GM12878 (cell line): ENCODE data around the gene PRKAR1A. TPM values are rescaled to one million over a fixed set of nuclear protein-coding genes. Genes with fewer than 3 reads are reported as not detected.

Experiments
- ATAC-seq: fragments of 200-7000 bp; cut with Tn5 transposase; 3 replicates; pipeline ENCODE4 v1.9.1; 2020; ENCODE audit warnings: mild to moderate bottlenecking, moderate library complexity
- BruUV-seq: library from RNA; stranded (reverse); fragments of 400-500 nt; replicated peaks from 2 replicates; lab custom pipeline; 2021; lab: Mats Ljungman, UMichigan
- CTCF ChIA-PET: fragments of 300-600 bp; sonication (Branson Sonifier 250); formaldehyde crosslinking; extraction: SDS; loops from one replicate; lab custom pipeline; 2021; ENCODE audit warnings: inconsistent platforms; lab: Yijun Ruan, JAX
- POLR2A ChIA-PET: fragments of 350-600 bp; formaldehyde crosslinking; extraction: SDS; loops from one replicate; lab custom pipeline; 2021; ENCODE audit warnings: inconsistent platforms; lab: Charles Lee
- RAD21 ChIA-PET: fragments of 300-600 bp; sonication (Branson Sonifier 250); formaldehyde crosslinking; loops from one replicate; lab custom pipeline; 2023; ENCODE audit warnings: antibody characterized with exemption; ENCODE audit not compliant: unreplicated experiment; lab: Charles Lee
- SMC1A ChIA-PET: fragments of 300-600 bp; sonication (Branson Sonifier 250); formaldehyde crosslinking; loops from one replicate; lab custom pipeline; 2023; ENCODE audit not compliant: unreplicated experiment, uncharacterized antibody; lab: Charles Lee
- DNase-seq: peaks from one replicate; pipeline ENCODE4 v3.0.0-alpha.2; 2011; ENCODE audit warnings: low read depth, low spot score
- FAIRE-seq: peaks from 3 replicates; lab custom pipeline; 2011; peaks lifted over from hg19 to GRCh38; lab: Jason Lieb, UNC
- H2AFZ ChIP-seq: 2 replicates; pipeline ENCODE4 v1.6.0; 2011; ENCODE audit warnings: low read depth, low read length, control low read depth; ENCODE audit not compliant: control insufficient read depth
- H3K27ac ChIP-seq: 2 replicates; pipeline ENCODE4 v1.5.1; 2011; ENCODE audit warnings: control low read depth; ENCODE audit not compliant: control insufficient read depth, insufficient read depth
- H3K27me3 ChIP-seq, 2 experiments: replicated peaks in 1 of 2; 2 replicates each; pipeline versions ENCODE4 v1.6.0 to v1.6.1; 2011; ENCODE audit warnings: low read length in 1 of 2; ENCODE audit not compliant: control insufficient read depth in 2 of 2, insufficient read depth in 2 of 2
- H3K36me3 ChIP-seq, 2 experiments: 2 replicates each; pipeline ENCODE4 v1.5.1; 2011; ENCODE audit warnings: low read length in 1 of 2; ENCODE audit not compliant: control insufficient read depth in 2 of 2, insufficient read depth in 2 of 2
- H3K4me1 ChIP-seq: 2 replicates; pipeline ENCODE4 v1.6.1; 2011; ENCODE audit warnings: mild to moderate bottlenecking, low read length, moderate library complexity, mixed read lengths; ENCODE audit not compliant: control insufficient read depth, insufficient read depth
- H3K4me2 ChIP-seq: 2 replicates; pipeline ENCODE4 v1.6.0; 2011; ENCODE audit warnings: control low read depth; ENCODE audit not compliant: control insufficient read depth, insufficient read depth
- H3K4me3 ChIP-seq: fragments of 200-600 bp; sonication (generic); 2 replicates; pipeline ENCODE4 v1.5.1; 2016
- H3K79me2 ChIP-seq: 2 replicates; pipeline ENCODE4 v1.6.0; 2011; ENCODE audit warnings: low read length; ENCODE audit not compliant: control insufficient read depth, insufficient read depth
- H3K9ac ChIP-seq: 2 replicates; pipeline ENCODE4 v1.8.0; 2011; ENCODE audit warnings: low read length, control low read depth, mixed read lengths; ENCODE audit not compliant: control insufficient read depth, insufficient read depth
- H3K9me3 ChIP-seq: replicated peaks from 3 replicates; pipeline ENCODE4 v1.5.1; 2011; ENCODE audit warnings: mild to moderate bottlenecking, low read length; ENCODE audit not compliant: control insufficient read depth, insufficient read depth
- H4K20me1 ChIP-seq: 2 replicates; pipeline ENCODE4 v1.6.0; 2011; ENCODE audit not compliant: control insufficient read depth, insufficient read depth
- BACH1 ChIP-seq: fragments of 450-650 bp; IDR thresholded peaks from 2 replicates; pipeline ENCODE4 v1.6.1; 2017; ENCODE audit warnings: mild to moderate bottlenecking, borderline replicate concordance
- BMI1 ChIP-seq: fragments of 450-650 bp; IDR thresholded peaks from 2 replicates; pipeline ENCODE4 v1.6.1; 2016; ENCODE audit warnings: mild to moderate bottlenecking, moderate library complexity, borderline replicate concordance
- CBX5 ChIP-seq: sonication (generic); IDR thresholded peaks from 2 replicates; pipeline ENCODE4 v1.6.1; 2016; ENCODE audit warnings: low read depth, moderate library complexity, mild to moderate bottlenecking, inconsistent platforms
- CEBPB ChIP-seq, 2 experiments: fragments of 150-350 bp in 1 of 2; IDR thresholded peaks; 2 replicates each; pipeline ENCODE4 v1.6.1; 2012 to 2014; ENCODE audit warnings: low read depth in 2 of 2, low read length in 2 of 2, borderline replicate concordance in 1 of 2, inconsistent platforms in 1 of 2
- CREB1 ChIP-seq: IDR thresholded peaks from 2 replicates; pipeline ENCODE4 v1.6.1; 2012; ENCODE audit warnings: low read depth, mild to moderate bottlenecking, inconsistent platforms
- CREM ChIP-seq: IDR thresholded peaks from 2 replicates; pipeline ENCODE4 v1.6.1; 2014; ENCODE audit warnings: antibody characterized with exemption, low read depth
- GABPA ChIP-seq: IDR thresholded peaks from 2 replicates; pipeline ENCODE4 v1.6.1; 2014; ENCODE audit warnings: antibody characterized with exemption, low read depth, mild to moderate bottlenecking, inconsistent platforms
- HDAC2 ChIP-seq: fragments of 200-600 bp; sonication (generic); IDR thresholded peaks from 2 replicates; pipeline ENCODE4 v1.6.1; 2017
- HDGF ChIP-seq: fragments of 450-650 bp; IDR thresholded peaks from 2 replicates; pipeline ENCODE4 v1.6.1; 2016; ENCODE audit warnings: antibody characterized with exemption
- NFXL1 ChIP-seq: fragments of 450-650 bp; IDR thresholded peaks from 2 replicates; pipeline ENCODE4 v1.6.1; 2017; ENCODE audit warnings: antibody characterized with exemption, mild to moderate bottlenecking, borderline replicate concordance
- RCOR1 ChIP-seq: conservative IDR thresholded peaks from 2 replicates; pipeline ENCODE4 v1.6.1; 2012; ENCODE audit warnings: low read depth, low read length, improper control_type of control experiment
- SREBF1 ChIP-seq: IDR thresholded peaks from 2 replicates; pipeline ENCODE4 v1.6.1; 2012; ENCODE audit warnings: mild to moderate bottlenecking, low read length
- SUPT20H ChIP-seq: IDR thresholded peaks from 2 replicates; pipeline ENCODE4 v1.6.1; 2011; ENCODE audit warnings: low read depth, mild to moderate bottlenecking, low read length, moderate library complexity, borderline replicate concordance; ENCODE audit not compliant: control insufficient read depth
- YBX1 ChIP-seq: fragments of 450-650 bp; IDR thresholded peaks from 2 replicates; pipeline ENCODE4 v1.6.1; 2016; ENCODE audit warnings: antibody characterized with exemption
- WGBS: methylation state at CpG from one replicate; pipeline ENCODE4 v1.1.6; 2016; ENCODE audit warnings: low lambda C conversion rate; ENCODE audit not compliant: insufficient replicate concordance, insufficient coverage; ENCODE audit errors: missing lambda C conversion rate; 5-methylcytosine and 5-hydroxymethylcytosine counted together
- in situ Hi-C: fragments of 300-500 bp; cut with MboI; formaldehyde crosslinking; loops from 9 replicates; pipeline ENCODE4 v1.14.3; 2018; ENCODE audit warnings: mixed read lengths
- intact Hi-C: fragments of 100-400 bp; cut with micrococcal nuclease; formaldehyde crosslinking; loops from one replicate; pipeline ENCODE4 v1.14.2; 2022; ENCODE audit not compliant: unreplicated experiment
- polyA plus RNA-seq, 11 experiments: library from polyadenylated mRNA; depleted of rRNA in 4 of 11; unstranded in 6 of 11; stranded (reverse) in 5 of 11; fragments of >200 nt; fragmentation: Nextera tagmentation in 4 of 11; fragmentation: Illumina TruSeq in 1 of 11; extraction: Ambion mirVana in 4 of 11; extraction: Trizol in 1 of 11; gene quantifications; 1 replicate in 1 of 11; 2 replicates in 10 of 11; pipeline versions ENCODE4 v1.2.1 to v1.2.3, GENCODE V29; 2011 to 2016; ENCODE audit warnings: inconsistent platforms in 2 of 11, missing spikeins in 2 of 11, low read depth in 1 of 11
- total RNA-seq, 4 experiments: library from RNA; depleted of rRNA in 3 of 4; stranded (reverse); fragments of >200 nt in 3 of 4; fragmentation: Illumina TruSeq in 1 of 4; extraction: Trizol in 1 of 4; gene quantifications; 2 replicates each; pipeline versions ENCODE4 v1.2.1 to v1.2.3, GENCODE V29; 2013 to 2021
- TF ChIP-seq, protein P1 (sequence below): fragments of 450-650 bp; IDR thresholded peaks from 2 replicates; pipeline ENCODE4 v1.6.1; 2018; ENCODE audit warnings: mild to moderate bottlenecking, low read depth, moderate library complexity; ENCODE audit not compliant: partially characterized antibody
- TF ChIP-seq, protein P2 (sequence below): IDR thresholded peaks from 2 replicates; pipeline ENCODE4 v1.6.1; 2012; ENCODE audit warnings: low read depth, low read length, improper control_type of control experiment

PRKAR1A gene
- total and polyA plus RNA-seq, 10 of the 15 experiments (the other 5 are each of a cell fraction or from before 2014, with no cell fraction given), result 29.1 to 200 (median 125) TPM

DNA sequence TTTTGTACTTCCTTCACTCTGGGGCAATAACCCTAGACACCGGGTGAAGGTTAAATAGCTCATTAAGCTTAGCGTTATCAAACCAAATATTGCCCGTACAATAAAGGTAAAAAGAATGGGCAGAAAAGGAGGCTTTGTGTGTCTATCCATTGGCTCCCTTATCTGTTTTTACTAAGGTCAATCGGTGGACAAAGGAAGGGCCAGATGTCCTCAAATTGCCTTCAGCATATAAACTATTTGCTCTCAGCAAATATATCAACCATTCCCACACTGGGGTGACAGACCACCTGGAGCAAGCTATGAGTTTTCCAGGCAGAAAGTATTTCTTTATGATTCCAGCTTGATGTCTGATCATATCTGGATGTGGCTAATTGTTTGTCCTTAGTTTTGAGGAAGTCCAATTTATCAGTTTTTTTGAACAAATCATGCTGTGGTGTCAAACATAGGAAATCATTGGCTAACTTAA, 29.6 kb upstream of the PRKAR1A start:
- 54% methylated on average over 4 of the region's 4 CpGs for WGBS
- no peak for ATAC-seq
- H3K9ac ChIP-seq, result no peak overlapping the region
- ChIA-PET RAD21 (no interaction called here), SMC1A (interaction anchor here (0.6 to 1.3 kb wide), 4 partner anchors 12 to 28 kb away, joined by 3 to 4 read pairs (median 3); no protein-coding TSS in a partner anchor), CTCF (interaction anchor here (2.1 to 2.8 kb wide), 3 partner anchors 15 to 132 kb away, joined by 7 to 19 read pairs (median 12); no protein-coding TSS in a partner anchor), POLR2A (interaction anchor here (0.7 to 1.4 kb wide), 3 partner anchors 10 to 17 kb away, joined by 3 read pairs; no protein-coding TSS in a partner anchor)
- H3K4me2 ChIP-seq, result no peak overlapping the region
- H3K9me3 ChIP-seq, result peaks cover 2% of the 10 kb centered on the region; the same call in 2 of the 3 replicates
- intact Hi-C loops, result no loop called here
- no peaks in the 10 kb centered on the region for H3K79me2 ChIP-seq
- no peaks in the 10 kb centered on the region for H4K20me1 ChIP-seq
- no peak overlapping the region for H3K4me3 ChIP-seq
- no peak for TF ChIP-seq GABPA
- TF ChIP-seq HDAC2, result no peak
- TF ChIP-seq BMI1, result no peak
- no peak for TF ChIP-seq CBX5
- no peak for TF ChIP-seq CREM
- TF ChIP-seq SREBF1, result no peak
- TF ChIP-seq SUPT20H, result no peak
- TF ChIP-seq, all 136 proteins: peak for 0
- Histone ChIP-seq H3K4me1 (peaks cover 2% of the 10 kb centered on the region), H2AFZ (no peak overlapping the region), H3K27me3 (no peaks in the 10 kb centered on the region), H3K27ac (no peak overlapping the region), H3K36me3 (no peaks in the 10 kb centered on the region)
- in situ Hi-C loops, result no loop called here
- no peak for DNase-seq
- no TSS peak for BruUV-seq
- FAIRE-seq, result no peak

DNA sequence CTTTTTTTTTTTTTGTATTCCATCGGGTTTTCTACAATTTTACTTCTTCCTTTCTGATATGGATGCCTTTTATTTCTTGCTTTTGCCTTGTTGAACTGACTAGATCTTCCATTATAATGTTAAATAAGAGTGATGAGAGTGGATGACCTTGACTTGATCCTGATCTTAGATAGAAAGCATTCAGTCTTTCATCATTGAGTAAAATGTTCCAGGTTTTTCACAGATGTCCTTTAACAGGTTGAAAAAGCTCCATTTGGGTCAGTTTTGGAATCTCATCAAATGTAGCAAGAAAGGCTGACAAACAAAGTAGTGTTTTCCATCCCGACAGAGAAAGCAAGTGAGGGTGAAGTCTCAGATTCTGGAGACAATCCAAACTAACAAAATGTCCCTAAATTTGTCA, 27.8 kb upstream of the PRKAR1A start:
- RAD21 ChIA-PET, result no interaction called here
- no peaks in the 10 kb centered on the region for H3K27me3 ChIP-seq
- no peak overlapping the region for H3K27ac ChIP-seq
- no peak for ATAC-seq
- peaks cover 11% of the 10 kb centered on the region for H3K4me1 ChIP-seq
- POLR2A ChIA-PET, result no interaction called here
- no peaks in the 10 kb centered on the region for H4K20me1 ChIP-seq
- FAIRE-seq, result no peak
- H3K9ac ChIP-seq, result no peak overlapping the region
- no TSS peak for BruUV-seq
- no peak overlapping the region for H2AFZ ChIP-seq
- no peak overlapping the region for H3K4me2 ChIP-seq
- intact Hi-C loops (no loop called here), in situ Hi-C loops (no loop called here)
- peaks cover 2% of the 10 kb centered on the region; the same call in 2 of the 3 replicates for H3K9me3 ChIP-seq
- CTCF ChIA-PET, result no interaction called here
- no peak overlapping the region for H3K4me3 ChIP-seq
- WGBS, result 48% methylated on average over 2 of the region's 2 CpGs
- DNase-seq, result no peak
- SMC1A ChIA-PET, result interaction anchor here (0.6 to 1.5 kb wide), 3 partner anchors 12 to 26 kb away, joined by 3 to 5 read pairs (median 5); no protein-coding TSS in a partner anchor
- no peaks in the 10 kb centered on the region for H3K79me2 ChIP-seq
- no peaks in the 10 kb centered on the region for H3K36me3 ChIP-seq
- TF ChIP-seq CREB1 (no peak), NFXL1 (no peak), HDGF (no peak), RCOR1 (no peak), BACH1 (no peak), CEBPB (IDR thresholded peaks at IDR 0.05; ENCODE audit: borderline replicate concordance in 1 of 2, low read depth in 2 of 2, low read length in 2 of 2) (no peak), YBX1 (no peak)
- TF ChIP-seq, protein P1, sequence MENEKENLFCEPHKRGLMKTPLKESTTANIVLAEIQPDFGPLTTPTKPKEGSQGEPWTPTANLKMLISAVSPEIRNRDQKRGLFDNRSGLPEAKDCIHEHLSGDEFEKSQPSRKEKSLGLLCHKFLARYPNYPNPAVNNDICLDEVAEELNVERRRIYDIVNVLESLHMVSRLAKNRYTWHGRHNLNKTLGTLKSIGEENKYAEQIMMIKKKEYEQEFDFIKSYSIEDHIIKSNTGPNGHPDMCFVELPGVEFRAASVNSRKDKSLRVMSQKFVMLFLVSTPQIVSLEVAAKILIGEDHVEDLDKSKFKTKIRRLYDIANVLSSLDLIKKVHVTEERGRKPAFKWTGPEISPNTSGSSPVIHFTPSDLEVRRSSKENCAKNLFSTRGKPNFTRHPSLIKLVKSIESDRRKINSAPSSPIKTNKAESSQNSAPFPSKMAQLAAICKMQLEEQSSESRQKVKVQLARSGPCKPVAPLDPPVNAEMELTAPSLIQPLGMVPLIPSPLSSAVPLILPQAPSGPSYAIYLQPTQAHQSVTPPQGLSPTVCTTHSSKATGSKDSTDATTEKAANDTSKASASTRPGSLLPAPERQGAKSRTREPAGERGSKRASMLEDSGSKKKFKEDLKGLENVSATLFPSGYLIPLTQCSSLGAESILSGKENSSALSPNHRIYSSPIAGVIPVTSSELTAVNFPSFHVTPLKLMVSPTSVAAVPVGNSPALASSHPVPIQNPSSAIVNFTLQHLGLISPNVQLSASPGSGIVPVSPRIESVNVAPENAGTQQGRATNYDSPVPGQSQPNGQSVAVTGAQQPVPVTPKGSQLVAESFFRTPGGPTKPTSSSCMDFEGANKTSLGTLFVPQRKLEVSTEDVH, result no peak
- TF ChIP-seq, protein P2, sequence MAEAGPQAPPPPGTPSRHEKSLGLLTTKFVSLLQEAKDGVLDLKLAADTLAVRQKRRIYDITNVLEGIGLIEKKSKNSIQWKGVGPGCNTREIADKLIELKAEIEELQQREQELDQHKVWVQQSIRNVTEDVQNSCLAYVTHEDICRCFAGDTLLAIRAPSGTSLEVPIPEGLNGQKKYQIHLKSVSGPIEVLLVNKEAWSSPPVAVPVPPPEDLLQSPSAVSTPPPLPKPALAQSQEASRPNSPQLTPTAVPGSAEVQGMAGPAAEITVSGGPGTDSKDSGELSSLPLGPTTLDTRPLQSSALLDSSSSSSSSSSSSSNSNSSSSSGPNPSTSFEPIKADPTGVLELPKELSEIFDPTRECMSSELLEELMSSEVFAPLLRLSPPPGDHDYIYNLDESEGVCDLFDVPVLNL, result no peak
